Activated naive CD4-positive, alpha-beta T cell treated with anti-CD3 and anti-CD28 coated beads, Interleukin-2, amount 10 ng/mL, durations not matched to agents 7 days and 5 days (primary cell): ENCODE results near the gene MARCHF9.
"Not testable (repeated sequence)": the region's sequence is repeated elsewhere in the genome, so short reads cannot be mapped to it uniquely, and the experiment has no call there.

Experiments used
- CTCF ChIA-PET: fragments of 350-600 bp; sonication (Branson Sonifier 250); formaldehyde crosslinking; loops from one replicate; lab custom pipeline; 2021; ENCODE audit warnings: antibody characterized with exemption; lab: Charles Lee
- DNase-seq: peaks from one replicate; pipeline ENCODE4 v3.0.0-alpha.2; 2020
- H3K27ac Mint-ChIP-seq: one replicate; pipeline ENCODE4 v1.8.0; 2021; ENCODE audit warnings: mild to moderate bottlenecking, moderate library complexity, mixed read lengths
- H3K27me3 Mint-ChIP-seq: one replicate; pipeline ENCODE4 v1.8.0; 2021; ENCODE audit warnings: mild to moderate bottlenecking, mixed read lengths
- H3K36me3 Mint-ChIP-seq: one replicate; pipeline ENCODE4 v1.8.0; 2021; ENCODE audit warnings: mixed read lengths
- H3K4me1 Mint-ChIP-seq: one replicate; pipeline ENCODE4 v1.8.0; 2021; ENCODE audit warnings: mixed read lengths
- H3K4me3 Mint-ChIP-seq: one replicate; pipeline ENCODE4 v1.8.0; 2021; ENCODE audit warnings: mild to moderate bottlenecking, moderate library complexity, mixed read lengths
- H3K9me3 Mint-ChIP-seq: one replicate; pipeline ENCODE4 v1.8.0; 2021; ENCODE audit warnings: mixed read lengths

The MARCHF9 gene

GRCh38 chr12:57770734-57771133 is 15.8 kb downstream of the MARCHF9 start:
- no peak for DNase-seq
- H3K27ac Mint-ChIP-seq: no peak overlapping the region

GRCh38 chr12:57771236-57771872 is 16.5 kb downstream of the MARCHF9 start:
- Mint-ChIP-seq H3K36me3 (peaks cover 23% of the 10 kb centered on the region), H3K4me1 (peaks cover 39% of the 10 kb centered on the region), H3K9me3 (no peaks in the 10 kb centered on the region), H3K27ac (peak overlapping the region; percentile 97), H3K4me3 (peak overlapping the region; percentile 94), H3K27me3 (peaks cover 25% of the 10 kb centered on the region)
- CTCF ChIA-PET: interaction anchor here (0.8 to 1.9 kb wide), 4 partner anchors 10 to 15 kb away, joined by 3 to 8 read pairs (median 4); no protein-coding TSS in a partner anchor
- DNase-seq: peak; percentile 93

More at GRCh38 chr12:57770734-57771133, 15.8 kb downstream of the MARCHF9 start:
- peak overlapping the region; percentile 16 for H3K4me3 Mint-ChIP-seq
- H3K9me3 Mint-ChIP-seq: no peaks in the 10 kb centered on the region
- peaks cover 41% of the 10 kb centered on the region for H3K4me1 Mint-ChIP-seq
- CTCF ChIA-PET: interaction anchor here (0.8 kb wide), 1 partner anchor 12 kb away, joined by 3 read pairs; no protein-coding TSS in a partner anchor
- H3K27me3 Mint-ChIP-seq: peaks cover 31% of the 10 kb centered on the region
- peaks cover 21% of the 10 kb centered on the region for H3K36me3 Mint-ChIP-seq

- DNase-seq: peak; percentile 97
- H3K9me3 Mint-ChIP-seq: no peaks in the 10 kb centered on the region
- H3K4me3 Mint-ChIP-seq: peak within 1 kb of the TSS; percentile 94
- peaks cover 33% of the 10 kb centered on the region for H3K4me1 Mint-ChIP-seq
- H3K36me3 Mint-ChIP-seq: peaks cover 23% of the 10 kb centered on the region
- CTCF ChIA-PET: interaction anchor here (0.7 to 1.9 kb wide), 6 partner anchors 9 to 134 kb away, joined by 3 to 8 read pairs (median 4); no protein-coding TSS in a partner anchor
- peak within 1 kb of the TSS; percentile 97 for H3K27ac Mint-ChIP-seq
- peaks cover 19% of the 10 kb centered on the region for H3K27me3 Mint-ChIP-seq
Observed at GRCh38 chr12:57771873-57772428, 17.0 kb downstream of the MARCHF9 start, which contains the start of gene METTL1. Gene METTL1, minus strand, starts transcription at chr12:57772105. Its CDS starts 22 bp downstream, at chr12:57772083.

- H3K36me3 Mint-ChIP-seq: peaks cover 23% of the 10 kb centered on the region
- DNase-seq: peak; percentile 74
- H3K4me3 Mint-ChIP-seq: peak within 1 kb of the TSS; percentile 94
- H3K27me3 Mint-ChIP-seq: peaks cover 12% of the 10 kb centered on the region
- H3K27ac Mint-ChIP-seq: peak within 1 kb of the TSS; percentile 97
- peaks cover 33% of the 10 kb centered on the region for H3K4me1 Mint-ChIP-seq
- CTCF ChIA-PET: interaction anchor here (0.7 to 1.9 kb wide), 6 partner anchors 9 to 133 kb away, joined by 3 to 8 read pairs (median 4); no protein-coding TSS in a partner anchor
- no peaks in the 10 kb centered on the region for H3K9me3 Mint-ChIP-seq
Observed at GRCh38 chr12:57772429-57773322, 17.8 kb downstream of the MARCHF9 start, which contains the start of gene EEF1AKMT3. Gene EEF1AKMT3, plus strand, starts transcription at chr12:57772614. Its CDS starts 111 bp downstream, at chr12:57772725.

GRCh38 chr12:57774634-57775033 is 19.7 kb downstream of the MARCHF9 start:
- CTCF ChIA-PET: interaction anchor here (1.0 to 1.8 kb wide), 7 partner anchors 9 to 63 kb away, joined by 3 to 5 read pairs (median 3); no protein-coding TSS in a partner anchor

GRCh38 chr12:57775044-57775443 is 20.1 kb downstream of the MARCHF9 start:
- no peak overlapping the region for H3K4me3 Mint-ChIP-seq
- no peak overlapping the region for H3K27ac Mint-ChIP-seq
- peaks cover 12% of the 10 kb centered on the region for H3K36me3 Mint-ChIP-seq
- CTCF ChIA-PET: interaction anchor here (1.0 to 1.8 kb wide), 7 partner anchors 9 to 62 kb away, joined by 3 to 5 read pairs (median 3); no protein-coding TSS in a partner anchor
- peaks cover 37% of the 10 kb centered on the region for H3K4me1 Mint-ChIP-seq
- no peak for DNase-seq
- peaks cover 6% of the 10 kb centered on the region for H3K27me3 Mint-ChIP-seq
- H3K9me3 Mint-ChIP-seq: no peaks in the 10 kb centered on the region

More at GRCh38 chr12:57774634-57775033, 19.7 kb downstream of the MARCHF9 start:
- not testable (repeated sequence) for H3K27ac Mint-ChIP-seq, DNase-seq, H3K9me3 Mint-ChIP-seq, H3K27me3 Mint-ChIP-seq, H3K4me3 Mint-ChIP-seq
- Mint-ChIP-seq H3K4me1 (peaks cover 38% of the 10 kb centered on the region), H3K36me3 (peaks cover 16% of the 10 kb centered on the region)

GRCh38 chr12:57775563-57776246 is 20.8 kb downstream of the MARCHF9 start:
- no peak overlapping the region for H3K27ac Mint-ChIP-seq
- H3K27me3 Mint-ChIP-seq: peaks cover 6% of the 10 kb centered on the region
- CTCF ChIA-PET: interaction anchor here (1.1 to 1.7 kb wide), 4 partner anchors 17 to 62 kb away, joined by 3 to 5 read pairs (median 4); no protein-coding TSS in a partner anchor
- peaks cover 10% of the 10 kb centered on the region for H3K36me3 Mint-ChIP-seq
- H3K4me1 Mint-ChIP-seq: peaks cover 37% of the 10 kb centered on the region
- no peak for DNase-seq
- H3K9me3 Mint-ChIP-seq: no peaks in the 10 kb centered on the region
- no peak overlapping the region for H3K4me3 Mint-ChIP-seq

- no peak for DNase-seq
- peaks cover 10% of the 10 kb centered on the region for H3K36me3 Mint-ChIP-seq
- H3K9me3 Mint-ChIP-seq: no peaks in the 10 kb centered on the region
- no peak overlapping the region for H3K27ac Mint-ChIP-seq
- peaks cover 6% of the 10 kb centered on the region for H3K27me3 Mint-ChIP-seq
- H3K4me3 Mint-ChIP-seq: no peak overlapping the region
- CTCF ChIA-PET: interaction anchor here (1.6 to 1.7 kb wide), 2 partner anchors 17 to 27 kb away, joined by 3 to 5 read pairs; no protein-coding TSS in a partner anchor
- H3K4me1 Mint-ChIP-seq: peaks cover 40% of the 10 kb centered on the region
Observed at GRCh38 chr12:57776247-57776587, 21.3 kb downstream of the MARCHF9 start.

GRCh38 chr12:57777367-57777766 is 22.5 kb downstream of the MARCHF9 start:
- Mint-ChIP-seq H3K27me3 (peaks cover 6% of the 10 kb centered on the region), H3K36me3 (peaks cover 7% of the 10 kb centered on the region), H3K4me1 (peaks cover 44% of the 10 kb centered on the region), H3K4me3 (no peak overlapping the region), H3K27ac (no peak overlapping the region), H3K9me3 (no peaks in the 10 kb centered on the region)
- CTCF ChIA-PET: no interaction called here
- no peak for DNase-seq

GRCh38 chr12:57777911-57778310 is 23.0 kb downstream of the MARCHF9 start:
- Mint-ChIP-seq H3K36me3 (peaks cover 12% of the 10 kb centered on the region), H3K27me3 (peaks cover 2% of the 10 kb centered on the region), H3K9me3 (no peaks in the 10 kb centered on the region), H3K4me3 (no peak overlapping the region), H3K27ac (no peak overlapping the region), H3K4me1 (peaks cover 48% of the 10 kb centered on the region)
- no peak for DNase-seq
- CTCF ChIA-PET: no interaction called here

GRCh38 chr12:57779736-57780135 is 24.8 kb downstream of the MARCHF9 start:
- Mint-ChIP-seq H3K9me3 (no peaks in the 10 kb centered on the region), H3K4me1 (peaks cover 50% of the 10 kb centered on the region), H3K4me3 (no peak overlapping the region), H3K36me3 (peaks cover 15% of the 10 kb centered on the region), H3K27ac (no peak overlapping the region), H3K27me3 (no peaks in the 10 kb centered on the region)
- CTCF ChIA-PET: interaction anchor here (1.1 to 2.0 kb wide), 4 partner anchors 14 to 125 kb away, joined by 3 to 10 read pairs (median 6); no protein-coding TSS in a partner anchor
- DNase-seq: no peak

- Mint-ChIP-seq H3K27ac (peak overlapping the region; percentile 77), H3K9me3 (no peaks in the 10 kb centered on the region), H3K4me3 (no peak overlapping the region), H3K4me1 (peaks cover 50% of the 10 kb centered on the region), H3K36me3 (peaks cover 15% of the 10 kb centered on the region), H3K27me3 (no peaks in the 10 kb centered on the region)
- no peak for DNase-seq
- CTCF ChIA-PET: interaction anchor here (1.1 to 2.0 kb wide), 8 partner anchors 14 to 125 kb away, joined by 4 to 10 read pairs (median 6); no protein-coding TSS in a partner anchor
Observed at GRCh38 chr12:57780284-57780897, 25.5 kb downstream of the MARCHF9 start.
